ENCODE measurements around the gene RIPK3.

- TF ChIP-seq GLIS3 (CRISPR knock-in tag; IDR thresholded peaks at IDR 0.05) (no peak), CSRNP3 (CRISPR knock-in tag; IDR thresholded peaks at IDR 0.05) (no peak), ZNF565 (CRISPR knock-in tag; conservative IDR thresholded peaks at IDR 0.05; ENCODE audit: low read depth) (no peak), PATZ1 (CRISPR knock-in tag; IDR thresholded peaks at IDR 0.05; ENCODE audit: borderline replicate concordance) (no peak), TSHZ2 (CRISPR knock-in tag; IDR thresholded peaks at IDR 0.05) (no peak), OSR1 (CRISPR knock-in tag; IDR thresholded peaks at IDR 0.05) (no peak)
- TF ChIP-seq, protein P1, sequence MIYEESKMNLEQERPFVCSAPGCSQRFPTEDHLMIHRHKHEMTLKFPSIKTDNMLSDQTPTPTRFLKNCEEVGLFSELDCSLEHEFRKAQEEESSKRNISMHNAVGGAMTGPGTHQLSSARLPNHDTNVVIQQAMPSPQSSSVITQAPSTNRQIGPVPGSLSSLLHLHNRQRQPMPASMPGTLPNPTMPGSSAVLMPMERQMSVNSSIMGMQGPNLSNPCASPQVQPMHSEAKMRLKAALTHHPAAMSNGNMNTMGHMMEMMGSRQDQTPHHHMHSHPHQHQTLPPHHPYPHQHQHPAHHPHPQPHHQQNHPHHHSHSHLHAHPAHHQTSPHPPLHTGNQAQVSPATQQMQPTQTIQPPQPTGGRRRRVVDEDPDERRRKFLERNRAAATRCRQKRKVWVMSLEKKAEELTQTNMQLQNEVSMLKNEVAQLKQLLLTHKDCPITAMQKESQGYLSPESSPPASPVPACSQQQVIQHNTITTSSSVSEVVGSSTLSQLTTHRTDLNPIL (CRISPR knock-in tag; IDR thresholded peaks at IDR 0.05; ENCODE audit: low read depth): no peak
These were observed 23.2 kb downstream of the RIPK3 start for GRCh38 chr14:24316597-24316950.
